ENCODE data around the gene NOCT. TPM values are rescaled to one million over a fixed set of nuclear protein-coding genes. Genes with fewer than 3 reads are reported as not detected.

The NOCT gene
- total and polyA plus RNA-seq, 2 of the 4 experiments (the other 2 are of a cell fraction) = 5.5 to 41.4 TPM

- Histone ChIP-seq H2BK5ac (ENCODE audit: low read depth, low read length, poor library complexity, severe bottlenecking) (no peak overlapping the region), H3K56ac (ENCODE audit: extremely low read depth, insufficient read depth, low read length) (no peak overlapping the region), H3K9ac (ENCODE audit: low read depth, low read length) (no peak overlapping the region), H2BK15ac (ENCODE audit: low read depth, low read length) (no peak overlapping the region), H4K20me1 (ENCODE audit: insufficient read depth, low read length) (peaks cover 40% of the 10 kb centered on the region; the same call in 1 of the 2 replicates), H3K4me1 (ENCODE audit: control insufficient read depth, insufficient read depth, low read length) (no peaks in the 10 kb centered on the region), H2AFZ (replicated peaks; ENCODE audit: low read length, poor library complexity) (no peak overlapping the region), H3K9me1 (ENCODE audit: insufficient read depth, low read length) (peaks cover 3% of the 10 kb centered on the region; the same call in 1 of the 2 replicates), H2BK120ac (ENCODE audit: low read depth, low read length) (no peak overlapping the region), H3K27me3 (ENCODE audit: control insufficient read depth, insufficient read depth, low read length) (no peaks in the 10 kb centered on the region), H2AK9ac (replicated peaks; ENCODE audit: low read depth, low read length, poor library complexity) (no peak overlapping the region), H2BK20ac (ENCODE audit: low read depth, low read length) (no peak overlapping the region), H3K4ac (ENCODE audit: low read depth, low read length) (no peak overlapping the region), H3K9me3 (ENCODE audit: control insufficient read depth, insufficient read depth, low read length) (no peaks in the 10 kb centered on the region), H3K4me3 (ENCODE audit: insufficient read depth, low read depth, low read length) (no peak overlapping the region), H3K4me2 (ENCODE audit: low read depth, low read length) (no peak overlapping the region), H3K23ac (ENCODE audit: low read depth, low read length) (no peak overlapping the region), H3K36me3 (ENCODE audit: control insufficient read depth, insufficient read depth, low read length) (no peaks in the 10 kb centered on the region), H4K5ac (ENCODE audit: low read depth, low read length) (no peak overlapping the region), H3K79me1 (ENCODE audit: low read depth in 1 of 2, low read length in 2 of 2) (peaks cover 13 to 34% of the 10 kb centered on the region in 2 experiments; a peak in 3 of 4 replicates), H3K27ac (ENCODE audit: insufficient read depth, low read length) (no peak overlapping the region), H4K91ac (ENCODE audit: insufficient read depth, low read depth, low read length) (no peak overlapping the region), H3K18ac (ENCODE audit: low read depth, low read length) (no peak overlapping the region), H3K14ac (replicated peaks; ENCODE audit: low read depth, low read length) (no peak overlapping the region), H2AK5ac (ENCODE audit: low read depth, low read length) (no peak overlapping the region), H4K8ac (ENCODE audit: low read depth in 2 of 2, low read length in 2 of 2) (no peak overlapping the region)
- CTCF ChIA-PET = interaction anchor here (0.7 to 1.3 kb wide), 2 partner anchors 9 to 47 kb away, joined by 3 to 5 read pairs; no protein-coding TSS in a partner anchor
- in situ Hi-C loops (cut with MboI; ENCODE audit: low sequenced_read_pairs) (no loop called here), intact Hi-C loops (cut with micrococcal nuclease) (no loop called here), dilution Hi-C loops (cut with HindIII; ENCODE audit: low sequenced_read_pairs, unreplicated experiment) (no loop called here)
- ATAC-seq (ENCODE audit: low read depth) (no peak), DNase-seq (no peak)
- no CpG with 5 or more reads among the region's 1 CpG for WGBS, 2 experiments (ENCODE audit: extremely low coverage in 2 of 2, insufficient read length in 1 of 2)
- POLR2A ChIA-PET (ENCODE audit: unreplicated experiment) = no interaction called here
- BruUV-seq (replicated peaks) = no TSS peak
- no peak for TF ChIP-seq NFE2L2 (IDR thresholded peaks at IDR 0.05; ENCODE audit: low read depth, low read length)
- no peak for TF ChIP-seq POLR2A (IDR thresholded peaks at IDR 0.05; ENCODE audit: low read depth, low read length)
- TF ChIP-seq CEBPB (IDR thresholded peaks at IDR 0.05; ENCODE audit: low read depth, low read length) = peak; percentile 56
- TF ChIP-seq USF2 (IDR thresholded peaks at IDR 0.05; ENCODE audit: low read depth, low read length) = no peak
- no peak for TF ChIP-seq CTCF (conservative IDR thresholded peaks at IDR 0.05; ENCODE audit: low read depth, low read length)
- no peak for TF ChIP-seq RFX5 (IDR thresholded peaks at IDR 0.05; ENCODE audit: low read depth, low read length)
Observed at GRCh38 chr4:139077567-139078355, 62.2 kb downstream of the NOCT start.
